Measurements from ENCODE around the gene CCR7.
"Not testable (repeated sequence)": the region's sequence is repeated elsewhere in the genome, so short reads cannot be mapped to it uniquely, and the experiment has no call there.

Gene CCR7

DNA sequence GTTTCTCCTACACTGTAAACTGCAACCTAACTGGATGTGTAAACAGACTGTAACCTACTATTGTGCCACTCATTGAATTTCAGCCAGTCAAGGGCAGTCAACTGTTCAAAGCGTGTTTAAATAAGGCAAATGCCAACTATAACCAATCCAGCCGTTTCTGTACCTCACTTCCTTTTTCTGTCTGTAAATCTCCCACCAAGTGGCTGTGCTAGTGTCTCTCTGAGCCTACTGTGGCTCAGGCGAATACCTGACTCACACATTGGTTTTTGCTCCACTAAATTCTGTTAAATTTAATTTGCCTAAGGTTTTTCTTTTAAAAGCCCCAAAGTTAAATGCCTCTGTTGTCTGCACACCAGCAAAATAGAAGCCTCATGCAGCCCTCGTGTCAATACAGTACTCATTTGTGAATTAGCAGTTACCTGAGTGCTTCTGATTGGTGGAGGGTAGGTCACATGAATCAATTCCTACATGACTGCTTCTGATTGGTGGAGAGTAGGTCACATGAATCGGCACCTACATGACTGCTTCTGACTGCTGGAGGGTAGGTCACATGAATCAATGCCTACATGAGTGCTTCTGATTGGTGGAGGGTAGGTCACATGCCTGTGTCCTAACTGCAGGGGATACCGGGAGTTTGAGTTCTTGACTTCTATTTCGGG, 31.1 kb upstream of the CCR7 start:
- H3K4me3 ChIP-seq (ENCODE audit: low read depth, low read length): no peak overlapping the region
- TF ChIP-seq, protein P1, sequence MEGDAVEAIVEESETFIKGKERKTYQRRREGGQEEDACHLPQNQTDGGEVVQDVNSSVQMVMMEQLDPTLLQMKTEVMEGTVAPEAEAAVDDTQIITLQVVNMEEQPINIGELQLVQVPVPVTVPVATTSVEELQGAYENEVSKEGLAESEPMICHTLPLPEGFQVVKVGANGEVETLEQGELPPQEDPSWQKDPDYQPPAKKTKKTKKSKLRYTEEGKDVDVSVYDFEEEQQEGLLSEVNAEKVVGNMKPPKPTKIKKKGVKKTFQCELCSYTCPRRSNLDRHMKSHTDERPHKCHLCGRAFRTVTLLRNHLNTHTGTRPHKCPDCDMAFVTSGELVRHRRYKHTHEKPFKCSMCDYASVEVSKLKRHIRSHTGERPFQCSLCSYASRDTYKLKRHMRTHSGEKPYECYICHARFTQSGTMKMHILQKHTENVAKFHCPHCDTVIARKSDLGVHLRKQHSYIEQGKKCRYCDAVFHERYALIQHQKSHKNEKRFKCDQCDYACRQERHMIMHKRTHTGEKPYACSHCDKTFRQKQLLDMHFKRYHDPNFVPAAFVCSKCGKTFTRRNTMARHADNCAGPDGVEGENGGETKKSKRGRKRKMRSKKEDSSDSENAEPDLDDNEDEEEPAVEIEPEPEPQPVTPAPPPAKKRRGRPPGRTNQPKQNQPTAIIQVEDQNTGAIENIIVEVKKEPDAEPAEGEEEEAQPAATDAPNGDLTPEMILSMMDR (IDR thresholded peaks at IDR 0.05; ENCODE audit: control insufficient read depth, extremely low read depth, insufficient read depth): no peak
- peak; percentile 47 for DNase-seq (ENCODE audit: low read depth)

DNA sequence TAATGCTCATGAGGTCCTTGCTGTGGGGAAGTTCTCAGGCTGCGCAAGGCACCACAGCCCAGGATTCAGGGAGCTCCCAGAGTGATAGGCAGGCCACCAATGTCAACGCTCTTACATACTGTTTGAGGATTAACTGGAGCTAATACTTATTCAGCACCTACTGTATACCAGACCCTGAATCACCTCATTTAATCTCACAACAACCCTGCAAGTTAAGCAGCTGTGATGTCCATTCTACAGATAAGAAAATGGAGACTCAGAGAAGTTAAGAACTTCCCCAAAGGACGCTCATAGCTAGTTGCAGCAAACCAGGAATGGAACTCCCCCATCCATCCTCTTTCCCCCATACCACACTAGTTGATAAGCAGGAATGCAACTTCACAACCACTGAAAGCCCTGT, 25.5 kb upstream of the CCR7 start:
- no peak overlapping the region for H3K4me3 ChIP-seq (ENCODE audit: low read depth, low read length)
- TF ChIP-seq, protein P1 (IDR thresholded peaks at IDR 0.05; ENCODE audit: control insufficient read depth, extremely low read depth, insufficient read depth): no peak
- DNase-seq (ENCODE audit: low read depth): no peak

DNA sequence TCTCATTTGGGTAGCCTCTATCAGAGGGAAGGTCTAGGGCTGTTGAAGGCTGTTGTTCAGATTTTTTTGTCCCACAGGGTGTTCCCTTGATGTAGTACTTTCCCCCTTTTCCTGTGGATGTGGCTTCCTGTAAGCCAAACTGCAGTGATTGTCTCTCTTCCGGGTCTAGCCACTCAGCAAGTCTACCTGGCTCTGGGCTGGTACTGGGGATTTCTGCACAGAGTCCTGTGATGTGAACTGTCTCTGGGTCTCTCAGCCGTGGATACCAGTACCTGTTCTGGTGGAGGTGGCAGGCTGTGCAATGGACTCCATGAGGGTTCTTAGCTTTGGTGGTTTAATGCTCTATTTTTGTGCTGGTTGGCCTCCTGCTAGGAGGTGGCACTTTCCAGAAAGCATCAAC, 23.3 kb upstream of the CCR7 start:
- no peak overlapping the region for H3K4me3 ChIP-seq (ENCODE audit: low read depth, low read length)
- no peak for DNase-seq (ENCODE audit: low read depth)
- TF ChIP-seq, protein P1 (IDR thresholded peaks at IDR 0.05; ENCODE audit: control insufficient read depth, extremely low read depth, insufficient read depth): no peak

DNA sequence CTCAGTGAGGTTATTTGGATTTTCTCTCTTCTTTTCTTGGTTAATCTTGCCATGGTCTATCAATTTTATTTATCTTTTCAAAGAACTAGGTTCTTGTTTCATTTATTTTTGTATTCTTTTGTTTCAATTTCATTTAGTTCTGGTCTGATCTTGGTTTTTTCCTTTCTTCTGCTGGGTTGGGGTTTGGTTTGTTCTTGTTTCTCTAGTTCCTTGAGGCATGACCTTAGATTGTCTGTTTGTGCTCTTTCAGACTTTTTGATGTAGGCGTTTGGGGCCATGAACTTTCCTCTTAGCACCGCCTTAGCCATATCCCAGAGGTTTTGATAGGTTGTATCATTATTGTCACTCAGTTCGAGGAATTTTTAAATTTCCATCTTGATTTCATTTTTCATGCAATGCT, 21.0 kb upstream of the CCR7 start:
- DNase-seq (ENCODE audit: low read depth); H3K4me3 ChIP-seq (ENCODE audit: low read depth, low read length): not testable (repeated sequence)

DNA sequence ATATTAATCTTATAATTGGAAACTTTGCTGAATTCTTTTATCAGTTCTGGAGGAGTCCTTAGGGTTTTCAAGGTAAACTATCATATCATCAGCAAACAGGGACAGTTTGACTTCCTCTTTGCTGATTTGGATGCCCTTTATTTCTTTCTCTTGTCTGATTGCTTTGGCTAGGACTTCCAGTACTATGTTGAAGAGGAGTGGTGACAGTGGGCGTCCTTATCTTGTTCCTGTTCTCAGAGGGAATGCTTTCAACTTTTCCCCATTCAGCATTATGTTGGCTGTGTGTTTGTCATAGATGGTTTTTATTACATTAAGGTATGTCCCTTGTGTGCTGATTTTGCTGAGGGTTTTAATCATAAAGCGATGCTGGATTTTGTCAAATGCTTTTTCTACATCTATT, 19.7 kb upstream of the CCR7 start:
- not testable (repeated sequence) for DNase-seq (ENCODE audit: low read depth); H3K4me3 ChIP-seq (ENCODE audit: low read depth, low read length)

DNA sequence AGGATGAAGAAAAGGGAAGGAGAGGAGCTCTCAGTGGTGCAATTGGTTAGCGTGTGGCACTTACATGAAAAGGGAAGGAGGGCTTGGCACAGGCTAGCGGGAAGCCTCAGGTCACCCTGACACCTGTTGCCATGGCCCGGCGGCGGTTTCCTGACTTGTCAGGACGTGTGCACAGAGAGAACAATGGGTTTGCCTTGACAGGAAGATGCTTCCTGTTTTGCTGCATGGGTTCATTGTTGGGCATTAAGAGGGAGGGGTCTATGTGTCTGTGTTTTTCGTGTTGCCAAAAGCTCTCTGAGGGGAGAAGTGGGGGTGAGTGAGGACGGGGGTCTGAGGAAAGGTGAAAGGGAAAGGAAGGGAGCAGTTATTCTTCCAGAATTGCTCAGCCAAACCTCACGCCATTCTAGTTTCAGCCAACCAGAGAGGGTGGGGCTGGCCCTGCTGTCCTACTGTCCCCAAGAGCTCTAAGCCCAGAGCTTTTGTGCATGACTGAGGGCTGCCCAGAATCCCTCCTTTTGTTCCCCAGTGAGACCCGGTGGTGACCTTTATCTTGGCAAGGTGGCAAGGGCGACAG, 17.1 kb upstream of the CCR7 start:
- TF ChIP-seq, protein P1 (IDR thresholded peaks at IDR 0.05; ENCODE audit: control insufficient read depth, extremely low read depth, insufficient read depth): no peak
- H3K4me3 ChIP-seq (ENCODE audit: low read depth, low read length): no peak overlapping the region
- no peak for DNase-seq (ENCODE audit: low read depth)

DNA sequence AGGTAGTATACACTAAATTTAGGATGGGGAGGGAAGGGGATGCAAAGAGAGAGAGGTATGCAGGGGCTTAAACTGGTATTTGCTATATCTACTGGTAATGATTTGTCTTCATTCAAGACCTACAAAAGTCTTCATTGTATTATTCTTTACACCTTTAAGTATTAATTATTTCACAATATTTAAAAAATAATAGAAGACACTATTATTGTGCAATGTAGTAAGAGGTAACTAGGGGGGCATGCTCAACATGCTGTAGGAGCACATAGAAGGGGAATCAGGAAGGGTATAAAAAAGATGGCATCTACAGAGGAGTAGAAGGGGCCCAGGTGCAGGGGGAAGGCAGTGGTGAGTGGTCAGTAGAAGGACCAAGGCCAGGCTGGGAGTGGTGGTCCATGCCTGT, 14.9 kb upstream of the CCR7 start:
- no peak overlapping the region for H3K4me3 ChIP-seq (ENCODE audit: low read depth, low read length)
- no peak for DNase-seq (ENCODE audit: low read depth)
- TF ChIP-seq, protein P1 (IDR thresholded peaks at IDR 0.05; ENCODE audit: control insufficient read depth, extremely low read depth, insufficient read depth): no peak

DNA sequence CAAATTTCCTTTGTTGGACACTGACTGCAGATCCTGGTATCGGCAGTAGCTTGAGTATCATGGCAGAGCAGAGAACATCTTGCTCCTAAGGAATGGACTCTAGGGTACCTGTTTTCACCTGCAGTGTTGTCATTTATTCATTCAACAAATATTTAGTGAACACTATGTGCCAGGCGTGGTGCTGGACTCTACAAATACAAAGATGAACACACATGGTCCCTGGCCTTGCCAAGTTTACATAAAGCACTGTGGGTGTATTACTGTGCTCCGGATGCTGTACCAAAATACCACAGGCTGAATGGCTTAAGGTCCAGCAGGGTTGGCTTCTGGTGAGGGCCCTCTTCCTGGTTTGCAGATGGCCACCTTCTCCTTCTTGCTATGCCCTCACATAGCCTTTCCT, 14.2 kb upstream of the CCR7 start:
- no peak overlapping the region for H3K4me3 ChIP-seq (ENCODE audit: low read depth, low read length)
- TF ChIP-seq, protein P1 (IDR thresholded peaks at IDR 0.05; ENCODE audit: control insufficient read depth, extremely low read depth, insufficient read depth): no peak
- no peak for DNase-seq (ENCODE audit: low read depth)

All from LNCaP clone FGC (cell line).